ENCODE data around the gene BEAN1.
"Not testable (repeated sequence)": the region's sequence is repeated elsewhere in the genome, so short reads cannot be mapped to it uniquely, and the experiment has no call there.

BEAN1 gene

DNA sequence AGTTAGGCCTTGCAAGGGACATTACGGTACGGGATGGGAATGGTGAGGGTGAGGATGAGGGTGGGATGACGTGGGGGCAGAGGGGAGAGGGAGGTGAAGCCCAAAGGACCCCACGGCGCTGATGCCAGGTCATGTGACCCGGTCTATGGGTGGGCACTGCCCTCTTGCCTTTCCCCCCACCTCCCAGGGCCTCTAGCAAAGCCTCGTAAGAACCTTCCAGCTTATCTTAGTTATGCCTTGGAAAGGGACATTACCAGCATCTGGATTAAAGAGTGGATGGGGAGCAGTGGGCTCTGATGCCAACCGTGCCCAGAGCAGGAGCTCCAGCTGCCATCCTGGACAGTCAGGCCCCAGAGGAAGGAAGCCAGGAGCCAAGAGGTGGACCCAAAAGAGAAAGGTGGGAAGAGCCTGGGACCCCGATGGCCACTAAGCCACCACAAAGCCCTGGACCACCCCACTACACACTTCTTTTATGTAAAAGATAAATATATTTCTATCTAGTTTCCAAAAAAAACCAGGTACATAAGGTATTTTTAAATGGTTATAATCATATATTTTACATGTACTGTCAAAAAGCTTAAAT, 81.9 kb downstream of the BEAN1 start:
- no peak for DNase-seq (ENCODE audit: low read depth)

DNA sequence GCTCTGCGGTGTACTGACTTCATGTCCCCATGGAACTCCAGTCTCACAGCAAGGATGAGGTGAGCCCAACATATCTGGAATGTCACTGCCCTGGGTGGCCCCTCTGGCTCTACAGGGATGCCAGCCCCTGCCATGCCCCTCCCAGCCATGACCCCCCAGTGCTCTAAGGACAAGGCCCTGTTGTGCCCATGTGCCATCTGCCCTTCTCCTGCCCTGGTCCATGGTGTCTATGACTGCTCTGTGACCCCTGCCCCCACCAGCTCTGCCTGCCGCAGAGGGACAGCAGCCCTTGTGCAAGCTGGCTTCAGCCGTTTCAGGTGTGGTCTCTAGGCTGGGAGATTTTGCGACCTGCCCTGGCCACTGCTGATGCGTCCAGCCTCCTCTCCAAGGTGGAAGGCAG, 82.5 kb downstream of the BEAN1 start:
- DNase-seq (ENCODE audit: low read depth), result no peak

DNA sequence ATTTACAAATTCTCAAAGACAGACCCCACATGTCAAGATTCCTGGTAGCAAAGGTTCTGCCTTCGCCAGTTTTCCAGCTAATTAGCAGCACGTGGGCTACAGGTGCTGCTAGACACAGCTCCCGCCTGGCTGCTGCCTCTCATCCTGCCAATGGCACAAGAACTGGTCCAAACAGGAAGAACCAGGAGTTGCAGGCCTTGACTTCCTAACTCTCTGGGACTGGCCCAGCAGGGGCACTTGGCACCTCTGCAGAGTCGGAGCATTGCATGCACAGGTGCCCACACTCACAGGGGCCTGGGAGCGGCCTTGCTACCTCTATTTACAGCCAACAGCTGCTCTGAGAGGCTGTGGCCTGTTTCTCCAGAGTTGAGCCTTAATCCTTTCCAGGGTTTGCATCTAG, 83.2 kb downstream of the BEAN1 start:
- no peak for DNase-seq (ENCODE audit: low read depth)

DNA sequence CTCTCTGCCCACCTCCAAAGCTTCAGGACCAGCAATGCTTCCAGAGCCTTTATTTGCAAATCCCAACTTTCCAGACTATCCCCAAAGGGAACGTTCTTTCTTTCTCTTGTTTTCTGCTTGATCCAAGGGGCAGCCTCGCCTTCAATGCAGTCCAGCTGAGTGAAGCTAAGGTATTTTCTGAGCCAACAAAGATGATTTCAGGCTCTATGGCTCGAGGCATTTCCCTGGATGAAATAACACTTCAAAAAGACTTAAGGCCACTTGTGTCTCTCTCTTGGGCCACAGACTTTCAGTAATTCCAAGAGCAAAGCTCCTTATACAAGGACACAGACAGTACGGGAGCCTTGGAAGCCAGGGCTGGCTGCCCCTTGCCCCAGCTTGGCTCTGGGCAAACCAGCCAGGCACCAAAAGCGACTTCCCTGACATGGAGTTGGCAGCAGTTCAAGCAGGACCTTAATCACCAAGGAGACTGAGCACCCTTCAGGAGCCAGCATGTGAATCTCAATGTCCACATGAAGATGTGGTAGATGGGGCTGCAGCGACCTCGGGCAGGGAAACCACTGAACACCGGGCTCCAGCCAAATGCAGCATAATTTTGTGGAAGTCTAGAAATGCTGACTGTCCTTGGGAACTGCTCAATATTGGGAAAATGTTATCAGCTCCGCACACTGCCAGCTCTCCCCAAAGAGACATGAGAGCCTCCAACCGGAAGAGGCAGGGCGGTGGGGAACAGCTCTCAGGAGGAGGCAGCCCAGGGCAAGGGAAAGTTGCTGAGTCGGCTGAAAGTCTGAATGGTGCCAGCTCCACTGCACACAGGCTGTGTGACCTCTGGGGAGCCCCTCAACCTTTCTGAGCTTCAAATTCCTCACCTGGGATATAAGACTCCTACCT, 83.9 kb downstream of the BEAN1 start:
- no peak for DNase-seq (ENCODE audit: low read depth)

DNA sequence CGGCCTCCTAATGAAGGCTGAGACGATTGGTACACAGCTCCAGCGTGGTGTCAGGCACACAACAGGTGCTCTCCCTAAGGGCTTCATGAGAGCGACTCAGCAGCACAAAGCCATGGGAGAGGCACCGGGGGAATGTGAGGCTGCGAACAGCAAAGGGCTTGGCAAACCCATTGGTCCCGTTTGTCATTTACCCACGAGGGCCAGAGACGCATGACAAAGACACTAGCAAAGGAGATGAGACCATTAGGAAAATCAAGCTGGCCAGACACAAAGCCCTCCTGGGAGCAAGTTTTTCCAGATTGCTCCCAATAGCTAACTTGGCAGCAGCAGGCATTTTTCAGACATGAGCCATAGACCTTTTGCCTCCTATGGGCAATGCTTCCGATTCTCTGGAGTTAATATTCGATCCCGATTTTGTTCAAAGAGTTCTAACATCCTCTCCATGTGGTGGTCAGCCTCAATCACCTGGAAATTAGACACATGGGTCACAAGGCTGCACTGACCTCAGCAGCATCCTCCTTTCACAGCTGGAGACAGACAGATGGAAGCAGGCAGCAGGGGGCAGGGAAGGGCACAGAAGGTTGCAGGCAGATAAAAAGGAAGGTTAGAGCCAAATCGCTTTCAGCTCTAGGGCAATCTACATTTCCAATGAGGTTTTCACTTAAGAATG, 84.6 kb downstream of the BEAN1 start:
- DNase-seq (ENCODE audit: low read depth), result no peak

DNA sequence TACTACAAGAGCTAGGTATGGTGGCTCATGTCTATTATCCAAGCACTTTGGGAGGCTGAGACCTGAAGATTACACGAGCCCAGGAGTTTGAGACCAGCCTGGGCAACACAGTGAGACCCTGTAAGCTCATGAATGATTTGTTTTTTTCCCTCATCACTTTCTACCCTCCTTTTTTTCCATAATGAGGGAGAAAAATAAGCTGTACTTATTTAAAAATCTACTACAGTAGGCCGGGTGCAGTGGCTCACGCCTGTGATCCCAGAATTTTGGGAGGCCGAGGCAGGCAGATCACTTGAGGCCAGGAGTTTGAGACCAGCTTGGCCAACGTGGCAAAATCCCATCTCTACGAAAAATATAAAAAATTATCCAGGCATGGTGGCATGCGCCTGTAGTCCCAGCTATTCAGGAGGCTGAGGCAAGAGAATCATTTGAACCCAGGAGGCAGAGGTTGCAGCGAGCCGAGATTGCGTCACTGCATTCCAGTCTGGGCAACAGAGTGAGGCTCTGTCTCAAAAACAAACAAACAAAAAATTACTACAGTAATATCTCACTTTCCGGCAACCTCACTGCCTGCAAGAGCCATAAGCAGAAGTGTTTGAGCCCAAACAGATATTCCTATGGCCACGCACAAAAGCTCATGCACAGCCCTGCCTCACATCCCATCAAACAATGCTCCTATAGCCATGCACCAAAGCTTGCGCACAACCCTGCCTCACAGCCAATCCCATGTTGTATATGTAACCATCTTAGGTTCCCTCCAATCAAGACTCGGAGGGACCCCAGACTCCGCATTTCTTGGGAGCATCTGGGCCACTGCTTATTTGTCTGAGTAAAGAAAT, 85.4 kb downstream of the BEAN1 start:
- no peak for DNase-seq (ENCODE audit: low read depth)

DNA sequence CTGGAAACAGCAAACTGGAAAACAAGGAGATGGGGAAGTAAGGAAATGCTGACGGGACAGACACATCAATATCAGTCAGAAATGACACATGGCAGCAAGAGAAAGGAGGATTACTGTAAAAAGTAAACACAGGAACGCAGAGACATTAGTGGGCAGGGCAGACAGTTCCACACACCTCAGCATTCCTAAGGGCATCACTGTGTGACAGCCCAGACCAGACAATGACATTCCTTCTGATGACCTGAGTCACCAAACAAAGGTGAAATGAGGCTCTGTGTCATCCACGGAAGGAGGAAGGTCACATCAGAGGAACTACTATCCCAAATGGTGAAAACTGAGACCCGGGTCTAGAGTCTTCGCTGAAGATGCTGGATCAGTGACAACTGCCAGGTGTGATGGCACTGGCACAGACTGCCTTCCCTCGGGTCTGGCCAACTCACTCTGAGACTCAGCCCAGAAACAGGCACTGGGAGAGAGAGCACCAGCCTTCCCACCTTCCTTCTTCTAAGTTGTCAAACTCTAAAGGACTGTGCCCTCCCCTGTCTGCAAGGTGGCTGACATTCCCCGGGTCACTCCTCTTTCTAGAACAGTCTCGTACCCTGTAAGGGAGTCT, 86.1 kb downstream of the BEAN1 start:
- no peak for DNase-seq (ENCODE audit: low read depth)

DNA sequence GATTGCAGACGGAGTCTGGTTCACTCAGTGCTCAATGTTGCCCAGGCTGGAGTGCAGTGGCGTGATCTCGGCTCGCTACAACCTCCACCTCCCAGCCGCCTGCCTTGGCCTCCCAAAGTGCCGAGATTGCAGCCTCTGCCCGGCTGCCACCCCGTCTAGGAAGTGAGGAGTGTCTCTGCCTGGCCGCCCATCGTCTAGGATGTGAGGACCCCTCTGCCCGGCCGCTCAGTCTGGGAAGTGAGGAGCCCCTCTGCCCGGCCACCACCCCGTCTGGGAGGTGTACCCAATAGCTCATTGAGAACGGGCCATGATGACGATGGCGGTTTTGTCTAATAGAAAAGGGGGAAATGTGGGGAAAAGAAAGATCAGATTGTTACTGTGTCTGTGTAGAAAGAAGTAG, 87.3 kb downstream of the BEAN1 start:
- DNase-seq (ENCODE audit: low read depth), result not testable (repeated sequence)

DNA sequence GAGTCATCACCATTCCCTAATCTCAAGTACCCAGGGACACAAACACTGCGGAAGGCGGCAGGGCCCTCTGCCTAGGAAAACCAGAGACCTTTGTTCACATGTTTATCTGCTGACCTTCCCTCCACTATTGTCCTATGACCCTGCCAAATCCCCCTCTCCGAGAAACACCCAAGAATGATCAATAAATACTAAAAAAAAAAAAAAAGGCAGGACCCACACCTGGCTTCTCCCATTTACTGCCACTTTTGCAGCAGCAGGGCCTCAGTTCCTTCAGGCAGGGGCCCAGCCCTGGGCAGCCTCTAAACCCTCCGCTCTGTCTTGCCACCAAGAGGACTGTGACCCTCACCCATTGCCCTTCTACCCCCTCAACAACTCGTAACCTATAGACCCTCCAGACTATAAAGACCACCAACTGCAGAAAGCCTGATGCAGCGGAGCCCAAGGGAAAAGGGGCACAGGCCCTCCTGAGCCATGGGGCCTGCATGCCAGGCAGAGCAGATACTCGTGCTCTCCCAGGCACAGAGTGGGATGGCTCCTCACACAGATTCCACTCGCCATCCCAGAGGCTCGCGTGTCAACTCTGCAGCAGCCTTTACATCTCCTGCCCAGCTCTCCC, 88.0 kb downstream of the BEAN1 start:
- DNase-seq (ENCODE audit: low read depth), result not testable (repeated sequence)

DNA sequence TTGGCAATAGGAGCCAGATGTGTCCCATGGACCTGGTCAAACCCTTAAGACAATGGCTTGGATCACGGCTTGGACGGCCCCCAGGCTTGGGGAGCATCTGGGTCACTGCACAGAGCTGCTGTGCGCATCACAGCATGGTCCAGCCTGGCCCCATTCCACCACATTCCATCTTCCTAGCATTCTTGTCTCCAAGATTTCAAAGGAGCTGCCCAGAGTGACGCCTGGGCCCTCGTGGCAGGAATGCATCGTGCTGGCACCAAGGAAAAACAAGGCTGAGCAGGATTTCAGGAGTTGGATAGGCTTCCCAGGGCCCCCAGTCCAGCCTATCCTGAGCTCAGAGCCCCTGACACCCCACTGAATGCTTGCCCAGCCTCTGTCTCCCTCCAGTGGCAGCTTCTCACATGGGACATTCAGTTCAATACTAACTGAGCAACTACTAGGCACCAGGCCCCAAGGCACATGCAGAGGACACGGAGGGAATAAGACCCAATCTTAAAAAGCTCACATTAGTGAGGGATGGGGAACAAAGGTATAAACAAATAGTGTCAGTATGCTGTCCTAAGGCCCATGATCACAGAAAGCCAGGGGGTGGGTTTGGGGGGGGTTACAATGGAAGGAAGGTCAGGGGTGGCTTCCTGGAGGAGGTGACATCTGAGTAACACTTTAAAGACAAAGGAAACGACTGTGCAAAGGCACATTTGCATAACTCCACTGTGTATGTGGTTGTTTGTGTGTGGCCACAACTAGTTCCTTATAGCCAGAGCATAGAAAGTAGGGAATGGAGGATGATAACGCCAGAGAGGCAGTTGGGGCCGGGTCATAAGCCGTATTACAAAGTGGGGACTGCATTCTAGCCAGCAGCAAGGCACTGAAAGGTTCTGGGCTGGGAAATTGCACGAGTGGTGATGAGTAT, 88.8 kb downstream of the BEAN1 start:
- no peak for DNase-seq (ENCODE audit: low read depth)

DNA sequence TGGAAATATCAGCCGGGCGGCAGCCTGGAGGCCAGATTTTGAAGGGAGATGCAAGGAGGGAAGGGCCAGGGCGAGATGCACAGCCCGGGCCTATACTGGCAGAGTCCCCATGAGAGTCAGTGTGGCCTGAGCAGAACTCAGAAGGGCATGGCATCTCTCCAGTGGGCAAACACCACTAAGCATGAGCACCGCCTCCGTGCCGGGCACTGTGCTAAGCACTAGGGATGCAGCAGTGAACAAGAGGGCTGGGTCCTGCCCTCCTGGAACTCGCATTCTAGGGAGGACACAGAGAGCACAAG, 89.4 kb downstream of the BEAN1 start:
- no peak for DNase-seq (ENCODE audit: low read depth)

DNA sequence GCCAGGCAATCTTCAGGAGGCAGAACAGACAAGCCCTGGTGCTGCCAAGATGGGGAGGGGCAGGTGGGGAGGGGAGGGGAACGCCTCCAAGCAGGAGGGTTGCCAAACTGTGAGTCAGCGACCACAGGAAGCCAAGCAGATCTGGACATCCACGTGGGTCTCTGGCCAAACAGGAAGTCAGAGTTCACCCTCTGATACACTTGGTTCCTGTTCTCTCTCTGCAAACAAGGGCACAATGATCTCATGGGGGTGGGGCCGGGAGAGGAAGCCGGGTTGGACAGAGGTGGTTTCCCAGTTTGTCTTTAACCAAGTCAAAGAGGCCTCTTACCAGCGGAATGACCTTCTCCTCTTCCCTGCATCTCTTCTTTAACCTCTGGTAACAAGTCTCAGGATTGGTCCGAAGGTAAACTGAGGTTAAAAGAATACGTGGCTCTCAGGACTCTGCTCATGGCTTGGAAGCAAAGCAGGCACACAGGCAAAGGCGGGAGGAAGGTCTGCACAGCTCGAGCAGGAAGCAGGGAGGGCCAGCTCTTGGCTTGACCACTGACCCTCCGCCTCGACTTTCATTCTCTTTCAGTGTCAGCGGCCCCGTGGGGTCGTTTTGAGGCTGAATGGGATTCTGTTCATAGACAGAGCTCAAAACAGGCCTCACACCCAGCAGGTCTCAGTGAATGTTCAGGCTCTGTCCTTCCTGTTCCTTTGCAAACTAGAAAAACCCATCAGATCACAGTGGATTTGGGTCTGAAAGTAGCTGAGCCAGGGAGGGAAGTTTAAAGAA, 89.9 kb downstream of the BEAN1 start:
- peak; percentile 47 for DNase-seq (ENCODE audit: low read depth)

DNA sequence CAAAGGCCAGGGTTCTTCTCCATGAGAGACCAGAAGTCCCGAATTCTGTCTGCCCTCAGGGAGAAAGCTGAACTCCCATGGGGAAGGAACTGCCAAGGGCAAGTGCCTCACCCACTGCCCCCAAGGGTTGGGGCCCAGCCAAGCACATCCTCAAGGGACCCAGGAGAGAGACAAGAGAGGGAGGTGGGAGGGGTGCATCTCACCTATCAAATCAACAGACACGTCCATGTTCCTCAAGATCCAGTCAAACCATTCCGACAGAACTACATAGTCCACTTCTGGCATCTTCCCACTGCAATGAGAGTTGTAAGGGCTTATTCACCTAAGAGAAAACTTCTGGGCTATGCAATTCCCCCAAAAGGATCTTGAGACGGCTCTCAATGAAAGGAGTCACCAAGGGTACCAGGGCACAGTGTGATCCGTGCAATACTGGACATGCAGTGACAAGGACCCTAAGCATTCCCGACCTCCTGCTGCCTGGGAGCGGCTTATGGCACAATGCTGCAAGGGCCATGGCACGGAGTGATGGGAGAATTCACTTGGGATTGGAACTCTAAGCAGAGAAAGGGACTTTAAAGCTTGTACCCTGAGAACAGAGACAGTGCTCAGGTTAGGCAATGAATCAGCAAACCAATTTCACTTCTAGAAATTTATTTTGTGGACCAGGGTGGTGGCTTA, 90.6 kb downstream of the BEAN1 start:
- DNase-seq (ENCODE audit: low read depth), result no peak

DNA sequence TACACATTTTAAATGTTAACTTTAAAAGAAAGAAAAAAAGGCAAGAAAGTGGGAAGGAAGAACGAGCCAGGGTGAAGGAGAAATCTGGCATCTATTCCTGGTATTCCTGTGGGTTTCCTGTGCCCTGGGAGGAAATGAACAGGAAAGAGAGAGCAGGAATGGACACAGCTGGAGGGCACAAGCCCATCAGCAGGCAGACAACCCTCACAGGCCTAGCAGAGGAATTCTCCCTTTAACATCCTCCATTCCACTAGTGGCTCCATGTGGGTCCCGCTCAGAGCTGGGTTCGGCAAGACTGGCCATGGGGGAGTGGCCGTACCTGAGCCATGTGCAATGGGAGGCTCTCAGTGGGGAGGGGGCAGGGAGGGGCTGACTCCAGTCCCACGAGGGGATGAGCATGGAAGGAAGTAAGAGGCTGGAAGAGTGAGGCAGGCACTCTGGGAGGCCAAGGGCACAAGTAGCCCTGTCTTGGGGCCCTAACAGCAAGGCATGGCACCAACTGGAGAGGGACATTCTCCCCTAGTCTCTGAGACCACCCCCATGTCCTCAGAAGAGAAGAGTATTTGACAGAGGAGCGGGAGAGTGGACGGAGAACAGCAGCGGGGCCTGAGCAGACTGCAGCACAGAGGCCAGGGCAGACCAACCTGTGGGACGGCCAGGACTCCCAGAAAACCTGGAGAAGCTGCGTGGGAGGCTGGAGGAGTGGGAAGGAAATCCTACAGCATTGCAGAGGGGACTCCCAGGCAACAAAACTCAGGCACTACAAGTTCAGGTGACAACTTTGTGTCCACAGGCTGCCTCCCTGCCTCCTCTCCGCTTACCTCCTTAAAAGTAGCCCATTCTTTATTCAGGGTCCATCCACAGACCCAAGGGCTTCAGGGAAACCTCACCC, 92.6 kb downstream of the BEAN1 start:
- DNase-seq (ENCODE audit: low read depth), result no peak

DNA sequence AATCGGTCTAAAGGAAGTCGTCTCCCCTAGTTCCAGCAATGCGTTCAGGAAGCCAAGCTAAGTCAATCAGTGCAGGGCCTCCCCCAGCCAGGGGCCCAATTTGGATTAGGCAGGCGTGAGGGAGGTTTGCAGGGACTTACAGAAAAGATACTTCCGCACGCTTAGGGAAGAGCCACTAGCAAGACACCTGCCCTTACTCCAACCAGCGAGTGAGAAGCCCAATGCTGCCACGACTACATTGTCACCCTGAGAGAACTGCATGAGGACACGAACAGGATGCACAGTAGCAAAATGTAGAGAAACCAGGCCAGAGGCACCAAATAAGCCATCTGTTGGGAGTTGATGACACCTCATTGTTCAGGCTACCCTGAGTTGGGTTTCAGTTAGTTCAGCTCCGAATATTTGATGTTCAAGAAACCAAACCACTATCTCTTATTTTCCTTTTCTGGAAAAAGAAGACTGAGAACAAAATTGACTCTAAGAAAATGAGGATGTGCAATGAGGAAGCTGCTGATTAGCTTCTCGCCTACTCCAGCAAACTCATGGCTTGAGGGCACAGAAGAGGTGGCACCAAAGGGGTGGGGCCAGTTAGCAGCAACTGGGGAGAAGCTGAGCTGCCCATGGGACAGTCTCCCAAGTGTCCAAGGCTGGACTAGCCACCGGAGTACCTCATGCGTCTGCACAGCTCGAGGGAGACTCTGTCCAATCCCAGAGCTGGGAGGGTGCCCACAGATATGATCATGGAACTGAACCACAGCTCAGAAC, 93.5 kb downstream of the BEAN1 start:
- DNase-seq (ENCODE audit: low read depth), result no peak

DNA sequence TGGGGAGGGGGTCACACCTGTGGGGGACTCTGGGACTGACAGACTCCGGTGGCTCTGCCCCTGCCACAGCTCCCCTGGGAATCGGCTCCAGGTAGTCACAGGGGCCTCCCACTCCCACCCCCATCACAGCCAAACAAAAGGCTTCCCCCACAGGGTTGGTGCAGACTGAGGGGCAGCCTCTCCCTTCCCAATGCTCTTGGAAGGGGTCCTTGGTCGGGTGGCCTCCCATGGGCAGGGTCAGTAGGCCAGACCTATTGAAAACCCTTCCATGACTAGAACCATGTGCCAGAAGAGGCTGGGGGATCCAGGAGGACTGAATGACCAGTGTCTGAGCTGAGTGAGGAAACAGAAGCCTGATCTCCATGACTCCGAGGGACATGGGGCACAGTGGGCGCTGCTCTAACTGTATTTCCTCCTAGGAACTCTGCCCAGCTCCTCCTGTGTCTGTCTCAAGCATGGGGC, 94.2 kb downstream of the BEAN1 start:
- DNase-seq (ENCODE audit: low read depth), result no peak

Data from T follicular helper cell (primary cell).